Measurements from ENCODE around the gene USP54. TPM values are rescaled to one million over a fixed set of nuclear protein-coding genes. Genes with fewer than 3 reads are reported as not detected.

USP54 gene
- total and polyA plus RNA-seq, 9 of the 15 experiments (the other 6 are each of a cell fraction or from before 2014, with no cell fraction given) = 3.8 to 40.1 (median 16.9) TPM

- H3K4me1 ChIP-seq (replicated peaks in 1 of 2; ENCODE audit: control insufficient read depth in 2 of 2, insufficient read depth in 2 of 2, low read length in 2 of 2) = no peaks in the 10 kb centered on the region
- no peaks in the 10 kb centered on the region for H4K20me1 ChIP-seq (replicated peaks; ENCODE audit: control insufficient read depth, insufficient read depth, low read length)
- TF ChIP-seq KLF1 (tag; IDR thresholded peaks at IDR 0.05) = no peak
- no peak for TF ChIP-seq MTA2 (IDR thresholded peaks at IDR 0.05; ENCODE audit: low read depth)
- TF ChIP-seq BRCA1 (IDR thresholded peaks at IDR 0.05) = no peak
- TF ChIP-seq BRCA1 (CRISPR knock-in tag; IDR thresholded peaks at IDR 0.05) = no peak
- TF ChIP-seq ZNF212 (CRISPR knock-in tag; IDR thresholded peaks at IDR 0.05) = no peak
- no peak overlapping the region for H3K9ac ChIP-seq (ENCODE audit: insufficient read depth in 1 of 2, low read depth in 2 of 2, low read length in 2 of 2)
- no peaks in the 10 kb centered on the region for H3K27me3 ChIP-seq (ENCODE audit: control insufficient read depth in 2 of 2, insufficient read depth in 2 of 2, low read length in 2 of 2)
- no peak for DNase-seq (ENCODE audit: extremely low read depth in 1 of 4, low spot score in 3 of 4)
- in situ Hi-C loops (cut with MboI) (no loop called here), intact Hi-C loops (cut with micrococcal nuclease) (no loop called here)
- CTCF ChIA-PET (ENCODE audit: low intra/inter-chr PET ratio) = no interaction called here
- POLR2A ChIA-PET = interaction anchor here (0.6 to 1.6 kb wide), 2 partner anchors 9 to 210 kb away, joined by 3 to 8 read pairs; no protein-coding TSS in a partner anchor
- no peaks in the 10 kb centered on the region for H3K9me1 ChIP-seq (ENCODE audit: control insufficient read depth, insufficient read depth, low read length)
- no peaks in the 10 kb centered on the region for H3K79me2 ChIP-seq (ENCODE audit: control insufficient read depth, insufficient read depth, low read length)
- no peak overlapping the region for H3K27ac ChIP-seq (ENCODE audit: extremely low read depth, low read depth, low read length)
- no peak overlapping the region for H2AFZ ChIP-seq (ENCODE audit: low read depth, low read length)
- WGBS (ENCODE audit: insufficient coverage, low coverage, missing lambda C conversion rate) = 21% methylated on average over 1 of the region's 1 CpG
- no peaks in the 10 kb centered on the region for H3K9me3 ChIP-seq (replicated peaks; ENCODE audit: control insufficient read depth, insufficient read depth, low read depth, low read length)
- no peak overlapping the region for H3K4me2 ChIP-seq (ENCODE audit: insufficient read depth, low read length)
- BruUV-seq (replicated peaks) = no TSS peak
- FAIRE-seq = peak; percentile 61
- no peak overlapping the region for H3K4me3 ChIP-seq
- ATAC-seq = peak; percentile 44
- H3K36me3 ChIP-seq (ENCODE audit: control insufficient read depth, insufficient read depth, low read length) = no peaks in the 10 kb centered on the region
These were observed 13.4 kb downstream of the USP54 start for GRCh38 chr10:73577788-73578187.

- H3K9ac ChIP-seq (ENCODE audit: insufficient read depth in 1 of 2, low read depth in 2 of 2, low read length in 2 of 2) = no peak overlapping the region
- no peaks in the 10 kb centered on the region for H4K20me1 ChIP-seq (replicated peaks; ENCODE audit: control insufficient read depth, insufficient read depth, low read length)
- BruUV-seq (replicated peaks) = no TSS peak
- DNase-seq (ENCODE audit: extremely low read depth in 1 of 4, low spot score in 3 of 4) (no peak), FAIRE-seq (no peak), ATAC-seq (no peak)
- intact Hi-C loops (cut with micrococcal nuclease) = no loop called here
- no peaks in the 10 kb centered on the region for H3K9me1 ChIP-seq (ENCODE audit: control insufficient read depth, insufficient read depth, low read length)
- WGBS (ENCODE audit: insufficient coverage, low coverage, missing lambda C conversion rate) = 72% methylated on average over 3 of the region's 3 CpGs
- ChIA-PET POLR2A (interaction anchor here (1.6 kb wide), 1 partner anchor 10 kb away, joined by 8 read pairs; no protein-coding TSS in a partner anchor), CTCF (ENCODE audit: low intra/inter-chr PET ratio) (no interaction called here)
- no peaks in the 10 kb centered on the region for H3K36me3 ChIP-seq (ENCODE audit: control insufficient read depth, insufficient read depth, low read length)
- no peak overlapping the region for H3K27ac ChIP-seq (ENCODE audit: extremely low read depth, low read depth, low read length)
- H3K9me3 ChIP-seq (replicated peaks; ENCODE audit: control insufficient read depth, insufficient read depth, low read depth, low read length) = no peaks in the 10 kb centered on the region
- no peak overlapping the region for H3K4me3 ChIP-seq
- no peaks in the 10 kb centered on the region for H3K4me1 ChIP-seq (replicated peaks in 1 of 2; ENCODE audit: control insufficient read depth in 2 of 2, insufficient read depth in 2 of 2, low read length in 2 of 2)
- H2AFZ ChIP-seq (ENCODE audit: low read depth, low read length) = no peak overlapping the region
- H3K27me3 ChIP-seq (ENCODE audit: control insufficient read depth in 2 of 2, insufficient read depth in 2 of 2, low read length in 2 of 2) = no peaks in the 10 kb centered on the region
- no peak overlapping the region for H3K4me2 ChIP-seq (ENCODE audit: insufficient read depth, low read length)
- in situ Hi-C loops (cut with MboI) = no loop called here
- H3K79me2 ChIP-seq (ENCODE audit: control insufficient read depth, insufficient read depth, low read length) = no peaks in the 10 kb centered on the region
- TF ChIP-seq THRB (CRISPR knock-in tag; conservative IDR thresholded peaks at IDR 0.05) = no peak
- no peak for TF ChIP-seq RHOXF2B (CRISPR knock-in tag; conservative IDR thresholded peaks at IDR 0.05)
- TF ChIP-seq ZNF551 (CRISPR knock-in tag; IDR thresholded peaks at IDR 0.05) = no peak
- no peak for TF ChIP-seq ZBTB7A (IDR thresholded peaks at IDR 0.05; ENCODE audit: borderline replicate concordance, control insufficient read depth, low read depth, low read length)
- no peak for TF ChIP-seq ZMIZ1 (IDR thresholded peaks at IDR 0.05; ENCODE audit: low read depth in 2 of 2, low read length in 2 of 2)
- TF ChIP-seq GTF2A2 (tag; IDR thresholded peaks at IDR 0.05) = no peak
- no peak for TF ChIP-seq ZNF134 (CRISPR knock-in tag; conservative IDR thresholded peaks at IDR 0.05)
These were observed 14.1 kb downstream of the USP54 start for GRCh38 chr10:73576890-73577591.

Data from K562 (cell line).